ENCODE data around the gene C14orf180.

Gene C14orf180

DNA sequence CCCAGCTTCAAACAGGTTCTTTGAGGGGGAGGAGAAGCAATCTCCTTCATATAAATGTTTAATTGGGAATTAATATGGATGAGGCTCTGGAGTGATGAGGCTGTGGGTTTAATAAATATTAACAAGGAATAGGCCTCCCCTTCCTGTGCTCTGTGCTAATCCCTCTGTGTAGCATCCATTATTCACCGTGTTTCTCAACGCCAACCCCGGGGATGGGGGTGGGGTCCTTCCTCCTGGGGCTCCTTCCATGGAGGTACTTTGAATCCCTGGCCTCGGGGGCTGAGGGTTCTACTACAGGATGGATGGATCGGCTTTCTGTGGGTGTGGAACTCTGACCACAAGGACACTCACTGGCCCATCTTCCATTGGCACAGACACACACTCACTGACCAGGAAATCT, 59.9 kb downstream of the C14orf180 start:
- TF ChIP-seq CTCF (conservative IDR thresholded peaks at IDR 0.05): no peak
- no peak overlapping the region for H3K27ac ChIP-seq
